Measurements from ENCODE around the gene MED27.

The MED27 gene

DNA sequence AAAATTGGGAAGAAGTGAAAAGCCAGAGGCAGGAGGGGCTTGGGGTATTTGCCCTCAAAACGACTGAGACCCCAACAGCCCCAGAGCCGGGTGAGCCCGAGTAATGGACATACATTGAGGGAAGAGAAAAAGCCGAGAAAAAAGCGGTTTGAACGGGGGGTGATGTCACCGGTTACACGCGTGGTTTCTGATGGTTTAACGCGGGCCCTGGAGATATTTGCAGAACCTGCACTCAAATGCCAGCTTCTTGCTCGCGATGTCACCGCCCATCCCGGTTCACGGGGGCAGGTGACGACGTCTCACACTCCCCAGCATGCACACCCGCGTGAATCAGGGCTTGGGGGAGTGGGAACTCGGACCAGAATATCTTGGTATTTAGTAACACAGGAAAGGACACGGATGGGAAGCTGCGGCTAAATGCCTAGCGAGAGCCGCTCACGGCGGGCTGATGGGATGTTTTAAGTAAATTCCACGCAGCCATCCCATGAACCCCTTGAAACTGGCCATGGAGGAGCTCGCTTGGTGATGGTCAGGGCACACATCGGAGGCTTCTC, 237.8 kb downstream of the MED27 start:
- H3K4me1 Mint-ChIP-seq = no peaks in the 10 kb centered on the region
- H3K27me3 Mint-ChIP-seq = peaks cover 76% of the 10 kb centered on the region
- no peaks in the 10 kb centered on the region for H3K9me3 Mint-ChIP-seq
- ATAC-seq = no peak
- H3K36me3 Mint-ChIP-seq = no peaks in the 10 kb centered on the region
- H3K27ac Mint-ChIP-seq = no peak overlapping the region
- no peak overlapping the region for H3K4me3 Mint-ChIP-seq

DNA sequence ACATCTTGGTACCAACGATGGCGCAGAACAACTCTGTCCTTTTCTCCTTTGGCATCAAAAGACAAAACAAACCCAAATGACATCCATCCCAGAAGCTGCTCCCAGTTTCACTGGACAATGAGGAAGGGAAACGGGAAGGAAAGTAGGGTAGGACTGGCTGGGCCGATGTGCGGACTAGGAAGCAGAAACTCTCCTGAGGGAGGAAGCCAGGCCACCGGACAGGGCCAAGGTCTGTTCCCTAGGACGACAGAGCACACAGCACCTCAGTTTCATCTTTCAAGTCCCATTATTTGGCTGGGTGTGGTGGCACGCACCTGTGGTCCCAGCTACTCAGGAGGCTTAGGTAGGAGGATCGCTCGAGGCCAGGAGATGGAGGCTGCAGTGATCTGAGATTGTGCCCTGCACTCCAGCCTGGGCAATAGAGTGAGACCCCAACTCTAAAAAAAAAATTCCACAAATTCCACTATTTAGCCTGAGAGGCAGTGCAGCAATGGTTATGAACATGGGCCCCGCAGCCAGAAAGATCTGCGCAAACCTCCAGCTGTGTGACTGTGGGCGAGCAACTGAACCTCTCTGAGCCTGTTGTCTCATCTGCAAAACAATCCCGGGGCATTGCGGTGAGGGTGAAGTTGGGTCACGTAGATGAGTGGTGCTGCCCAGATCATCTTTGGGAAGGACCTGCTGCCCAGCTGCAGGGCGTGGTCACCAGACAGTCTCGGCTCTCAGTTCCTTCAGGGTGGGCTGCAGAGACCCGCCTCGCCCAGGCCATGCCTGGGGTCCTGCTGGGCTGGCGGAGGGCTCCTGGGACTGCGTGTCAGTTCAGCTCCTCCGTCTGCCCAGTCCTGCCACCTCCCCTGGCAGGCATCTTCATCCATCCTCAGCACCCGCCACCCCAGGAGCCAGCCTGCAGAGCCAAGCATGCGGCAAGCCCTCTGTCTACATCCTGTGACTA, 238.6 kb downstream of the MED27 start:
- no peaks in the 10 kb centered on the region for H3K36me3 Mint-ChIP-seq
- H3K27ac Mint-ChIP-seq = no peak overlapping the region
- peaks cover 84% of the 10 kb centered on the region for H3K27me3 Mint-ChIP-seq

DNA sequence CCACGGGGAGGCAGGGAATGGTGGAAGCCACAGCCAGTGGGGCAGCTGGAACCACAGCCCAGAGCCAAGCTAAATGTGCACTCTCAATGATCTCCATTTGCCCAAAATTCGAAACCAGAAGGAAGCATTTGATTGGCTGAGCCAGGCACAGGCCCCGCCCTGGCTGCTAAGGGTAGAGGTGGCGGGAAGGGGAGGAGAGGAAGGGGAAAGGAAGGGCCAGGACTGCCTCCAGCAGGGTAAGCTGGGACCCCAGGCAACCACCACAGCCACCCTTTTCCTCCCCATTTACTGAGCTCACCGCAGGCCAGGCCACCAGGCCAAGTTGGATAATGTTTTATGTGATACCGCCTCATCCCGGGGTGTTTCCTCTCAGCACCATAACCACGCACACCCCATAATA, 239.4 kb downstream of the MED27 start:
- H3K4me1 Mint-ChIP-seq = no peaks in the 10 kb centered on the region
- H3K27me3 Mint-ChIP-seq = peaks cover 92% of the 10 kb centered on the region
- H3K4me3 Mint-ChIP-seq = no peak overlapping the region
- no peaks in the 10 kb centered on the region for H3K9me3 Mint-ChIP-seq
- no peak overlapping the region for H3K27ac Mint-ChIP-seq
- H3K36me3 Mint-ChIP-seq = no peaks in the 10 kb centered on the region
- ATAC-seq = no peak

More for the DNA sequence above, 238.6 kb downstream of the MED27 start:
- no peak for ATAC-seq
- Mint-ChIP-seq H3K4me1 (no peaks in the 10 kb centered on the region), H3K9me3 (no peaks in the 10 kb centered on the region), H3K4me3 (no peak overlapping the region)

DNA sequence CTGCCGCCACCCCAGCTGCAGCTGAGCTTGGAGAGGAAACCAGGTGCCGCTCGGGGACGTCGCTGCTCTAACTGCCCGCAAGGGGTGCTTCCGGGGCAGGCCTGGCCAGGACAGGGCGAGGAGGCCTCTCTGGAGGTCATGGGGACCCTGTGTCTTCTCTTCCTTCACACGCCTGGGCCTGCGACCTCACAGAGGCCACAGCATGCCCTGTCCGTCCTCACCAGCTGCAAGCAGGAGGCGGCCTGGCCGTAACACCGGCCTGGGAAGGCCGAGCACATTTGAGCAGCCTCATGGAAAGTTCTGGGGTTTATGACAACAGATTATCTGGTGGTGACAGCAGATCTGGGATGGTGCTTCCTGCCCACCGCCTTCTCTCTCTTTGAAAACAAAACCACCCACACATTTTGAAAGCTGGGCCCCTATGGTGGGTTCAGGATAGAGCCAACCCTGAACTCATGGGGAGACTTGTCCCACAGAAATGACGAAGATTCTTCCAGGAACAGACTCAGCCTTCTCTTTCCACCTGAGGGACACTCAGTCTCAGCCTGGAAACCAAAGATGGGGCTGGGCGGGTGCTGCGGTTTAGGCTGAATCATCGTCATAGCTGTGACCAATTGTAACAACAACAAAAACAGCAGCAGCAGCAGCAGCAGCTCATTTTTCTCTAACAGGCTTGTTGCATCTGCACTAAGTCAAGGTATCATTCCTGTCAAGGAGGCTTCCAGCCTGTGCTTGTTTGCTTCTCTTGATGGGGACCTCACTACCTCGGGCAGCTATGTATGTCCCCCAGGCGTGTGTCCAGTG, 240.2 kb downstream of the MED27 start:
- no peaks in the 10 kb centered on the region for H3K4me1 Mint-ChIP-seq

DNA sequence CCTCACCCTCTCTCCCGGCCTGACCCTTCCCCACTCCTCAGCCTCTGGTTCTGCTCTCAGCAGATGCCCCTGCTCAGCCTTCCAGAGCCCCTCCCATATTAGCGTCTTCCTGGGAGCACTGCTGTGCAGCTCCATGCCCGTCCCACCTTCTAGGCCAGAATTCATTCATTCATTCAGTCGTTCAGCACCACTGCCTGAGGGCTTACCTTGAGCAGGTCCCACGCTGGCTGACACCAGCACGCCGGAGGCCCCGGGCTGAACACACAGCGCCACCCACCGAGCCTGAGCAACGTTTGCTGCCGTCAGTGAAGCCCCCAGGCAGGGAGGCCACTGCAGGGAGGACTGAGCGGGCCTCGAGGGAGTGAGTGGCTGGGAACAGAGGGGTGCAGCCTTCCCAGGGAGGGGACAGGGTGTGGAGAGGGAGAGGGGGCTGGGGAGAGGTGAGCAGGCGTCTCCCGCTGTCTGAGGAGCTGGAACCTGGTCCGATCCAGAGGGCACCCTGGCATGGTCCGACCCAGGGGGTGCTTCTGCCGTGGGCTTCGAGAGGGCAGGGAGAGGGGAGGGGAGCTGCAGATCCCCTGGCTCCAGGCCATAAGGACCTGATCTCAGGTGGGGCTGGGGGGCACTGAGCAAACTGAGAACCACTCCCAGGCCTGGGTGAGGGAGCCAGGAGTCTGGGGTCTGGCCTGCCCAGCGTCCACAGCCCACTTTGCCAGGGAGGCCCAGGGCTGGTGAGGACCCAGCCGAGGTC, 241.0 kb downstream of the MED27 start:
- Mint-ChIP-seq H3K9me3 (peaks cover 5% of the 10 kb centered on the region), H3K27ac (no peak overlapping the region), H3K4me1 (no peaks in the 10 kb centered on the region), H3K4me3 (no peak overlapping the region), H3K36me3 (no peaks in the 10 kb centered on the region), H3K27me3 (peaks cover 85% of the 10 kb centered on the region)
- no peak for ATAC-seq

More for the DNA sequence above, 240.2 kb downstream of the MED27 start:
- H3K27ac Mint-ChIP-seq = no peak overlapping the region
- no peaks in the 10 kb centered on the region for H3K36me3 Mint-ChIP-seq
- H3K27me3 Mint-ChIP-seq = peaks cover 92% of the 10 kb centered on the region
- no peak overlapping the region for H3K4me3 Mint-ChIP-seq
- no peak for ATAC-seq
- no peaks in the 10 kb centered on the region for H3K9me3 Mint-ChIP-seq

DNA sequence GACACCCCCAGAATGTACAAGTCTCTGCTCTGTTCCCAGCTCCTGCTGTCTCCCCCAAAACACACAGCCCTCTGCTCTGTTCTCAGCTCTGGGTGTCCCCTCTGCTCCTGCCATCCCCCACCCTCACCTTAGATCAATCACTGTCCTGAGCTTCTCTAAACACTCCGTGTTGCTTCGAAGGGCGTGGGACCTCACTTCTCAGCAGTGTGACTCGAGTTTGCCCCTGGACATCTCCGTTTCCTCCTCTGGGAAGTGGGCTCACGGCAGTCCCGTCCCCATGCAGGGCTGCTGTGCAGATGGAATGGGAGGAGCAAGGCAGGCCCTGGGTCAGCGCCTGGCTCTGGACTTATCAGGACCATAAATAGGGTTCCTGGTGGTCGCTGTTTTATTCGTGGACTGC, 241.8 kb downstream of the MED27 start:
- H3K27me3 Mint-ChIP-seq = peaks cover 85% of the 10 kb centered on the region
- H3K4me1 Mint-ChIP-seq = peaks cover 2% of the 10 kb centered on the region

DNA sequence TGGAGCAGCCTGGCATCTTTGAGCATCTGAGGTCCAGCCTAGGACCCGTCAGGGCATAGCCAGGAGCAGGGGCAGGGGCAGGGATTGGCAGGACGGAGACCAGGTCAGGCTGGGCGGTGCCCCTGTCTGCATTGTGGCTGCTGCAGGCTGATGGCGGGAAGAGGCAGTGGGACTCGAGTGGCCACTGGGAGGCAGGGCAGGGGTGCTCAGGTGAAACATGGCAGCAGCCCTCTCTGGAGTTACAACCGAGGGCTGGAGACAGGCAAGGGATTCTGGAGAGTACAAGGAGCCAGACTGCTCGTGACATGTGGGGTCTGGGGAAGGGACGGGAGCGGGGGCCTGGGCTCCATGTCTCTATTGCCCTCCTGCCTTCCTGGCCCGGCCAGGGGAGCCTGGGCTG, 242.4 kb downstream of the MED27 start:
- Mint-ChIP-seq H3K4me1 (peaks cover 7% of the 10 kb centered on the region), H3K36me3 (no peaks in the 10 kb centered on the region), H3K27me3 (peaks cover 81% of the 10 kb centered on the region), H3K9me3 (peaks cover 7% of the 10 kb centered on the region), H3K27ac (no peak overlapping the region), H3K4me3 (no peak overlapping the region)
- ATAC-seq = no peak

More for the DNA sequence above, 241.8 kb downstream of the MED27 start:
- Mint-ChIP-seq H3K27ac (no peak overlapping the region), H3K9me3 (peaks cover 7% of the 10 kb centered on the region), H3K36me3 (no peaks in the 10 kb centered on the region), H3K4me3 (no peak overlapping the region)
- ATAC-seq = no peak

DNA sequence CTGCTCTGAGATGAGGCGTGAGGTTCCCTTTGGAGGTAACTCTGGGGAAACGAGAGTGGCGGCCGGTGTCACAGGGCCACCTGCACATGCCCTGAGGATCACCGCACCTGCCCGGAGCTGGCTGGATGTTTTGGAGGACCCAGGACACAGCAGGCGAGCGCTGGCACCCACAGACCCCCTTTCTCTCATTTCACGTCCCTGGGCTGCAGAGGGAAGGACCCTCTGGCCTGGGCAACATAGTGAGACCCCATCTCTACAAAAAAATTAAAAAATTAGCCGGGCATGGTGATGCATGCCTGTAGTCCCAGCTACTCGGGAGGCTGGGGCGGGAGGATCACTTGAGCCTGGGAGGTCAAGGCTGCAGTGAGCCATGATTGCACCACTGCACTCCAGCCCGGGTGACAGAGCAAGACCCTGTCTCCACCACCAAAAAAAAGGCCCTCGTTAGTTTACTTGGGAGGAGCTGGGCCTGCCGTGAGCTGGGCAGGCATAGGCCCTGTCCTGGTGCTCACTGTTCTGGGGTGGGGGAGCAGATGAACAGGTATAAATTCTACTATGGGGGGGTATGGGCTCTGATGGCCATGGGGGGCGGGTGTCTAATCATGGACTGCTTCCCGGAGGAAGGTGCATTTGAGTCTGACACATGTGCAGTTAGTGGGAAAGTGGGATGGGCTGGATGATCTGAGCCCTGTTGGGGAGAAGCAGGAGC, 242.9 kb downstream of the MED27 start:
- peaks cover 9% of the 10 kb centered on the region for H3K4me1 Mint-ChIP-seq
- H3K27ac Mint-ChIP-seq = no peak overlapping the region
- H3K9me3 Mint-ChIP-seq = peaks cover 7% of the 10 kb centered on the region
- no peak for ATAC-seq
- no peak overlapping the region for H3K4me3 Mint-ChIP-seq
- H3K27me3 Mint-ChIP-seq = peaks cover 75% of the 10 kb centered on the region
- no peaks in the 10 kb centered on the region for H3K36me3 Mint-ChIP-seq

DNA sequence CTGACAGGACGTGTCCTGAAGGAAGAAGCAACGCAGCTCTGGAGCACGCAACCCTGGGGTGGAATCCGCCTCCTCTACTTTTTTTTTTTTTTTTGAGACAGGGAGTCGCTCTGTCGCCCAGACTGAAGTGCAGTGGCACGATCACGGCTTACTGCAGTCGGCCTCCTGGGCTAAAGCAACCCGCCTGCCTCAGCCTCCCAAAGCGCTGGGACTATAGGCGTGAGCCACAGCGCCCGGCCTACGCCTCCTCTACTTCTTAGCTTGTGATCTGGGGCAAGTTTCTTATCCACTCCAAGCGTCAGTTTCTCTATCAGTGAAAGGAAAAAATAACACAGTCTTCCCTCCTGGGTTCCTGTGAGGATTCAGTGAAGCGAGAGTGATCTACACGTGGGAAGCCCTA, 243.6 kb downstream of the MED27 start:
- Mint-ChIP-seq H3K36me3 (no peaks in the 10 kb centered on the region), H3K4me1 (peaks cover 9% of the 10 kb centered on the region), H3K27me3 (peaks cover 68% of the 10 kb centered on the region), H3K4me3 (no peak overlapping the region), H3K27ac (no peak overlapping the region), H3K9me3 (peaks cover 7% of the 10 kb centered on the region)
- no peak for ATAC-seq

DNA sequence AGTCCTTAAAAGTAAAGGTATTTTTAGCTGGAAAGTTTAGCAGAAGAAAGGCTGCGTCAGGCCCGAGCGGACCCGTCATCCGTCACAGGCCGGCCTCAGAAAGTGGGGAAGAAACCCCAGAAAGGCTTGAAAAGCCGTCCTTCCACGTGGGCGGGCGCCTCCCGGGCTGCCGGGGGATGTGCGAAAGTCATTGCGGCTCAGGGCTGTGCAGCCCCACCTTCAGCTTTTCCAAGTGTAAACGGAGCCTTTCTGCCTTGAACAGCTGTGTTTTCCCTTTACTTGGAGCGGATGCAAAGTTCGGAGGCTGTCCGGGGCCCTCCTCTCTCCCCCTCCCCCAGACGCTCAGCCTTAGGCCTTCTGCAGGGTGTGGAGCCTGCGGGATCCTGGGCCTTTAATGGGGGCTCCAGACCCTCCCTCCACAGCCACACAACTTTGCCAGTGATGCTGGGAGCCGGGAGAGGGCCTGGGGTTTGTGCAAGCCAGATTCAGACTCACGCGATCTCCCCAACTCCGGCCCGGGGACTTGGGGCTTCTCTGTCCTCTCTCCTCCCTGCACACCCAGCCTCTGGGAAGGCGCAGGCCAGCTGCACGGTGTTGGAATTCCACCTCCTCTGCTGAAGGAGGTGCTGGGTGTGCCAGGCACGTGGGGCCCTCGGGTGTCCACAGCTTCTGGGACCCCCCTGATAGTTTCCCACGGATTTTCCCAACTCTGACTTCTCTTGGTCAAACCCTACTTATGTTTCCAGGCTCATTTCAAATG, 244.3 kb downstream of the MED27 start:
- H3K36me3 Mint-ChIP-seq = no peaks in the 10 kb centered on the region
- peaks cover 62% of the 10 kb centered on the region for H3K27me3 Mint-ChIP-seq
- no peak for ATAC-seq
- no peak overlapping the region for H3K27ac Mint-ChIP-seq
- peaks cover 7% of the 10 kb centered on the region for H3K9me3 Mint-ChIP-seq
- H3K4me3 Mint-ChIP-seq = no peak overlapping the region
- H3K4me1 Mint-ChIP-seq = peaks cover 9% of the 10 kb centered on the region

DNA sequence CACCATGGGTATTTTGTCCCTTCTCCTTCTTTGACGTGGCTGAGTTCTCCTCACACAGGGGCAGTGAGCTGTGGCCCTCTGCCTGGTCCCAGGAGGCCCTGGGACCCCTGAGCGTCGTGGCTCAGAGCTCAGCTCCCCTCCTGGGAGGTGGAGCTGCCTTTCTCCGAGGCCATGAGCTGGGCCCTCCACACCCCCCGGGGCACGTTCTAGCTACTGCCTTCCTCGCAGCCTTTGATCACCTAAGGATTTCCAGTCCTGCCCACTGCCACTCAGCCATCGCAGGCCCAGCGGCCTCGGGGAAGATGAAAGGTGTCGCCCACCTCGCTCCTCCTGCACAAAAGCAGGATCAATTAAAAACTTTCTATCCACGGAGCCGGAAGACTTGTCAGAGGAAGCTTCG, 244.9 kb downstream of the MED27 start:
- Mint-ChIP-seq H3K4me1 (peaks cover 9% of the 10 kb centered on the region), H3K4me3 (no peak overlapping the region), H3K36me3 (no peaks in the 10 kb centered on the region), H3K27me3 (peaks cover 56% of the 10 kb centered on the region), H3K27ac (no peak overlapping the region), H3K9me3 (peaks cover 7% of the 10 kb centered on the region)
- no peak for ATAC-seq

DNA sequence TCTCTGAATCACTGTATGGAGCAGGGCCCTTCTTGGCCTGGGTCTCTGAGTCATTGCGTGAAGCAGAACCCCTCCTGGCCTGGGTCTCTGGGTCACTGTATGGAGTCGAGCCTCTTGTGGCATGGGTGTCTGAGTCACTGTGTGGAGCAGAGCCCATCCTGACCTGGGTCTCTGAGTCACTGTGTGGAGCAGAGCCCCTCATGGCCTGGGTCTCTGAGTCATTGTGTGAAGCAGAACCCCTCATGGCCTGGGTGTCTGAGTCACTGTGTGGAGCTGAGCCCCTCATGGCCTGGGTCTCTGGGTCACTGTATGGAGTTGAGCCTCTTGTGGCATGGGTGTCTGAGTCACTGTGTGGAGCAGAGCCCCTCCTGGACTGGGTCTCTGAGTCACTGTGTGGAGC, 245.8 kb downstream of the MED27 start:
- peaks cover 54% of the 10 kb centered on the region for H3K27me3 Mint-ChIP-seq
- no peak overlapping the region for H3K4me3 Mint-ChIP-seq
- H3K27ac Mint-ChIP-seq = no peak overlapping the region
- H3K9me3 Mint-ChIP-seq = peaks cover 7% of the 10 kb centered on the region
- H3K4me1 Mint-ChIP-seq = peaks cover 9% of the 10 kb centered on the region
- no peaks in the 10 kb centered on the region for H3K36me3 Mint-ChIP-seq
- ATAC-seq = no peak

DNA sequence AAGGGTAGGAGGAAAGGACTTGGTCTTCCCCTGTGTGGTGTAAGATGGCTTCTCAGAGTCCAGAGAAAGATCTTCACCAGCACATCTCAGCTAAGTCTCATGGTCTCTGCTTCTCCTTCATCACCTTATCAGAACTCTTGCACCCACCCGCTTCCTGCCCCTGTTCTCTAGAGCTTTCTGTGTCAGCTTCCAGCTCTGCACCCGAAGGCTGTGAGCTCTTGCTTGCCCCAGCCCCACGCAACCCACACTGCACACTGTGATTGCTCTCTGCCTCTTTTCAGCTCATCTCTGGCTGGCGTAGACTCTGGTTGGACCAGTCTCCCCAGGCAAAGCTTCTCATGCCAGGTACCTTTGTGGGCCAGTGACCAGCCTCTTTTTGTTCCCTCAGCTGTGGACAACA, 246.6 kb downstream of the MED27 start:
- H3K27ac Mint-ChIP-seq = no peak overlapping the region
- peaks cover 7% of the 10 kb centered on the region for H3K9me3 Mint-ChIP-seq
- H3K36me3 Mint-ChIP-seq = no peaks in the 10 kb centered on the region
- peaks cover 54% of the 10 kb centered on the region for H3K27me3 Mint-ChIP-seq
- H3K4me1 Mint-ChIP-seq = peaks cover 9% of the 10 kb centered on the region
- H3K4me3 Mint-ChIP-seq = no peak overlapping the region
- ATAC-seq = no peak
